Esophagus squamous epithelium (tissue), 5 donors: ENCODE data around the gene CENPP. TPM values are rescaled to one million over a fixed set of nuclear protein-coding genes. Genes with fewer than 3 reads are reported as not detected.

Source experiments
- DNase-seq: peaks from one replicate; lab custom pipeline; 2025; lab: John Stamatoyannopoulos, UW
- H3K27ac ChIP-seq, 4 donors: fragments of 200-600 bp; sonication (generic); one replicate each; pipeline ENCODE4 v1.5.1; 2016 to 2019; ENCODE audit warnings: mild to moderate bottlenecking in 1 of 4
- H3K27me3 ChIP-seq, 4 donors: fragments of 200-600 bp; sonication (generic); 1 replicate in 3 of 4; 2 replicates in 1 of 4; pipeline versions ENCODE4 v1.5.1 to v1.6.0; 2017 to 2021; ENCODE audit warnings: antibody characterized with exemption in 1 of 4
- H3K36me3 ChIP-seq, 3 donors: fragments of 200-600 bp; sonication (generic); one replicate each; pipeline ENCODE4 v1.5.1; 2016 to 2019
- H3K4me1 ChIP-seq, 3 donors: fragments of 200-600 bp; sonication (generic); one replicate each; pipeline ENCODE4 v1.5.1; 2017 to 2019
- H3K4me3 ChIP-seq, 4 donors: fragments of 200-600 bp; sonication (generic); 1 replicate in 3 of 4; 2 replicates in 1 of 4; pipeline ENCODE4 v1.5.1; 2016 to 2019; ENCODE audit warnings: mild to moderate bottlenecking in 2 of 4, moderate library complexity in 1 of 4
- H3K9me3 ChIP-seq, 3 donors: fragments of 200-600 bp; sonication (generic); one replicate each; pipeline ENCODE4 v1.5.1; 2016 to 2019
- CTCF ChIP-seq, 6 experiments: fragments of 450-650 bp in 4 of 6; fragments of 200-600 bp in 2 of 6; sonication (generic) in 2 of 6; IDR thresholded peaks; one replicate each; pipeline ENCODE4 v1.5.1; 2016 to 2019; ENCODE audit warnings: antibody characterized with exemption in 6 of 6, mild to moderate bottlenecking in 4 of 6, moderate library complexity in 4 of 6
- POLR2A ChIP-seq, 4 donors: fragments of 450-650 bp; IDR thresholded peaks; one replicate each; pipeline ENCODE4 v1.6.1; 2017; ENCODE audit warnings: antibody characterized with exemption in 4 of 4, mild to moderate bottlenecking in 4 of 4, moderate library complexity in 3 of 4
- WGBS, 2 donors: methylation state at CpG; one replicate each; pipeline ENCODE4 v1.1.5; 2018; 5-methylcytosine and 5-hydroxymethylcytosine counted together
- intact Hi-C: fragments of 100-400 bp; cut with DNase I; formaldehyde crosslinking; loops from one replicate; pipeline ENCODE4 v1.15.0; 2022
- total RNA-seq, 4 donors: library from RNA; depleted of rRNA; stranded (reverse); fragments of >200 nt; gene quantifications; one replicate each; pipeline ENCODE4 v1.1.0, GENCODE V29; 2016
- donor health status: DM: yes; HTN: yes; CAD: no.

CENPP gene
- total RNA-seq, 4 donors from 2014 or later = 6.0 to 10.7 (median 7.5) TPM

- intact Hi-C loops = loop anchor here (10.0 kb wide), 1 partner anchor 95 kb away; no protein-coding TSS in a partner anchor
- Histone ChIP-seq H3K27me3 (no peaks in the 10 kb centered on the region), H3K4me3 (peak overlapping the region in 1 of 4 donors; percentile 1), H3K27ac (peak overlapping the region; percentile 71 to 87 (median 76)), H3K4me1 (peaks cover 24 to 68% (median 41%) of the 10 kb centered on the region in 3 donors), H3K36me3 (no peaks in the 10 kb centered on the region), H3K9me3 (no peaks in the 10 kb centered on the region)
- DNase-seq = no peak
- no peak for TF ChIP-seq CTCF (IDR thresholded peaks at IDR 0.05)
- TF ChIP-seq POLR2A (IDR thresholded peaks at IDR 0.05) = no peak
- 22 to 48% methylated on average over 4 of the region's 4 CpGs for WGBS, 2 donors
These were observed 274.2 kb downstream of the CENPP start for GRCh38 chr9:92599938-92600461.

- DNase-seq = no peak
- Histone ChIP-seq H3K27me3 (no peaks in the 10 kb centered on the region), H3K4me3 (peak overlapping the region in 2 of 4 donors; percentile 1 to 13)
These were observed 274.9 kb downstream of the CENPP start for GRCh38 chr9:92600462-92601261.

GRCh38 chr9:92601451-92601850 is 275.7 kb downstream of the CENPP start:
- peaks cover 24 to 71% (median 41%) of the 10 kb centered on the region in 3 donors for H3K4me1 ChIP-seq
- WGBS, 2 donors = 82 to 97% methylated on average over 8 to 12 of the region's 12 CpGs
- H3K9me3 ChIP-seq = no peaks in the 10 kb centered on the region
- TF ChIP-seq POLR2A (IDR thresholded peaks at IDR 0.05) = no peak
- peak overlapping the region; percentile 71 to 87 (median 76) for H3K27ac ChIP-seq
- DNase-seq = no peak
- H3K4me3 ChIP-seq = no peak overlapping the region
- intact Hi-C loops = no loop called here
- H3K36me3 ChIP-seq = no peaks in the 10 kb centered on the region
- H3K27me3 ChIP-seq = no peaks in the 10 kb centered on the region

More at GRCh38 chr9:92600462-92601261, 274.9 kb downstream of the CENPP start:
- TF ChIP-seq CTCF (IDR thresholded peaks at IDR 0.05) (peak in 1 of 6 experiments; percentile 17), POLR2A (IDR thresholded peaks at IDR 0.05) (no peak)
- H3K27ac ChIP-seq = peak overlapping the region; percentile 71 to 87 (median 76)
- H3K36me3 ChIP-seq = no peaks in the 10 kb centered on the region
- no peaks in the 10 kb centered on the region for H3K9me3 ChIP-seq
- 30 to 73% methylated on average over 10 of the region's 12 CpGs for WGBS, 2 donors
- intact Hi-C loops = no loop called here
- peaks cover 24 to 68% (median 41%) of the 10 kb centered on the region in 3 donors for H3K4me1 ChIP-seq

- peaks cover 25 to 78% (median 44%) of the 10 kb centered on the region in 3 donors for H3K4me1 ChIP-seq
- H3K27ac ChIP-seq = peak overlapping the region in 3 of 4 donors; percentile 75 to 87 (median 76)
- H3K27me3 ChIP-seq = no peaks in the 10 kb centered on the region
These were observed 276.7 kb downstream of the CENPP start for GRCh38 chr9:92602413-92602812.

GRCh38 chr9:92603100-92603499 is 277.3 kb downstream of the CENPP start:
- Histone ChIP-seq H3K4me1 (peaks cover 29 to 78% (median 50%) of the 10 kb centered on the region in 3 donors), H3K9me3 (no peaks in the 10 kb centered on the region), H3K27me3 (no peaks in the 10 kb centered on the region), H3K4me3 (no peak overlapping the region), H3K27ac (peak overlapping the region in 3 of 4 donors; percentile 10 to 76 (median 48)), H3K36me3 (no peaks in the 10 kb centered on the region)
- intact Hi-C loops = no loop called here
- TF ChIP-seq CTCF (IDR thresholded peaks at IDR 0.05) (no peak), POLR2A (IDR thresholded peaks at IDR 0.05) (no peak)
- no peak for DNase-seq
- 60 to 85% methylated on average over 3 to 5 of the region's 5 CpGs for WGBS, 2 donors

More at GRCh38 chr9:92602413-92602812, 276.7 kb downstream of the CENPP start:
- H3K36me3 ChIP-seq = no peaks in the 10 kb centered on the region
- 84 to 88% methylated on average over 9 to 10 of the region's 10 CpGs for WGBS, 2 donors
- TF ChIP-seq CTCF (IDR thresholded peaks at IDR 0.05) (no peak), POLR2A (IDR thresholded peaks at IDR 0.05) (no peak)
- intact Hi-C loops = no loop called here
- no peak for DNase-seq
- H3K4me3 ChIP-seq = no peak overlapping the region
- H3K9me3 ChIP-seq = no peaks in the 10 kb centered on the region
